ENCODE results near the gene ELMO1.

DNA sequence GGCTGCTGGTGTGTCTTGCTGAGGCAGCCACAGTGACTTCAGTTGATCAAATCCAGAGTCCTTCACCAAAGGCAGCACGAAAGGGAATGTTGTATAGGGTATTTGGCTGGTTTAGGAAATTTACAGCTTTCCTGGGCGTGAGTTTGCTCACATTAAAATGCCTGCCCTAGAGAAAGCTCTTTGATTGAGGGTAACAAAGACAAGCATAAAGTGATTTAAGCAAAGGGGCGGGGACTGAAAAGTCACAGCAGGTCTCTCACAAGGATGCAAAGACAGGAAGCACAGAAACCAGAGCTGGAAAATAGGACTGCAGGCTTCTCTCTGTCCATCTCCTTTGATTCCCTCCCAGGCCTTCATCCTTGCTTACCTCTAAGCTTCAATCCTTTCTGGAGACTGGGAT is 139.2 kb downstream of the ELMO1 start:
- TF ChIP-seq POLR2A (IDR thresholded peaks at IDR 0.05; ENCODE audit: low read length) (no peak), GATA1 (IDR thresholded peaks at IDR 0.05; ENCODE audit: low read depth, low read length) (no peak)
